ENCODE results near the gene TLR8.

- TF ChIP-seq, protein P1, sequence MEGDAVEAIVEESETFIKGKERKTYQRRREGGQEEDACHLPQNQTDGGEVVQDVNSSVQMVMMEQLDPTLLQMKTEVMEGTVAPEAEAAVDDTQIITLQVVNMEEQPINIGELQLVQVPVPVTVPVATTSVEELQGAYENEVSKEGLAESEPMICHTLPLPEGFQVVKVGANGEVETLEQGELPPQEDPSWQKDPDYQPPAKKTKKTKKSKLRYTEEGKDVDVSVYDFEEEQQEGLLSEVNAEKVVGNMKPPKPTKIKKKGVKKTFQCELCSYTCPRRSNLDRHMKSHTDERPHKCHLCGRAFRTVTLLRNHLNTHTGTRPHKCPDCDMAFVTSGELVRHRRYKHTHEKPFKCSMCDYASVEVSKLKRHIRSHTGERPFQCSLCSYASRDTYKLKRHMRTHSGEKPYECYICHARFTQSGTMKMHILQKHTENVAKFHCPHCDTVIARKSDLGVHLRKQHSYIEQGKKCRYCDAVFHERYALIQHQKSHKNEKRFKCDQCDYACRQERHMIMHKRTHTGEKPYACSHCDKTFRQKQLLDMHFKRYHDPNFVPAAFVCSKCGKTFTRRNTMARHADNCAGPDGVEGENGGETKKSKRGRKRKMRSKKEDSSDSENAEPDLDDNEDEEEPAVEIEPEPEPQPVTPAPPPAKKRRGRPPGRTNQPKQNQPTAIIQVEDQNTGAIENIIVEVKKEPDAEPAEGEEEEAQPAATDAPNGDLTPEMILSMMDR (conservative IDR thresholded peaks at IDR 0.05; ENCODE audit: low read depth, low read length), result no peak
- no peak for TF ChIP-seq POLR2A (IDR thresholded peaks at IDR 0.05; ENCODE audit: low read depth, low read length)
- TF ChIP-seq CEBPB (IDR thresholded peaks at IDR 0.05; ENCODE audit: low read depth, low read length), result no peak
- no peak for TF ChIP-seq BHLHE40 (IDR thresholded peaks at IDR 0.05; ENCODE audit: low read depth, low read length)
- TF ChIP-seq SMC3 (IDR thresholded peaks at IDR 0.05; ENCODE audit: low read depth, low read length), result no peak
Observed at GRCh38 chrX:12934850-12935249, 28.4 kb downstream of the TLR8 start.

Data from IMR-90 (cell line).